ENCODE data around the gene RSRC1.

DNA sequence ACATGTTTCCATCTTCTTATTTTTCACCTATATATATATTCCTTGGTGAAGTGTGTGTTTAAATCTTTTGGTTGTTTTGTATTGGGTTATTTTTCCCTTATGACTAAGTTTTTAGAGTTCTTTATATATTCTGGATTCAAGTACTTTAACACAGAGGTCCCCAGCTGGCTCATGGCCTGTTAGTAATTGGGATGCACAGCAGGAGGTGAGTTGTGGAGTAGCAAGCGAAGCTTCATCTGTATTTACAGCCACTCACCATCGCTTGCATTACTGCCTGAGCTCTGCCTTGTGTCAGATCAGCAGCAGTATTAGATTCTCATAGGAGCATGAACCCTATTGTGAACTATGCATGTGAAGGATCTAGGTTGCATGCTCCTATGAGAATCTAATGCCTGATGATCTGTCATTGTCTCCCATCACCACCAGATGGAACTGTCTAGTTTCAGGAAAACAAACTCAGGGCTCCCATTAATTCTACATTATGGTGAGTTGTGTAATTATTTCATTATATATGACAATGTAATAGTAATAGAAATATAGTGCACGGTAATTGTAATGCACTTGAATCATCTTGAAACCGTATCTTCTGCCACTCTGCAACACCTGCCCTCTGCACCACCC is 151.6 kb downstream of the RSRC1 start:
- TF ChIP-seq, protein P1, sequence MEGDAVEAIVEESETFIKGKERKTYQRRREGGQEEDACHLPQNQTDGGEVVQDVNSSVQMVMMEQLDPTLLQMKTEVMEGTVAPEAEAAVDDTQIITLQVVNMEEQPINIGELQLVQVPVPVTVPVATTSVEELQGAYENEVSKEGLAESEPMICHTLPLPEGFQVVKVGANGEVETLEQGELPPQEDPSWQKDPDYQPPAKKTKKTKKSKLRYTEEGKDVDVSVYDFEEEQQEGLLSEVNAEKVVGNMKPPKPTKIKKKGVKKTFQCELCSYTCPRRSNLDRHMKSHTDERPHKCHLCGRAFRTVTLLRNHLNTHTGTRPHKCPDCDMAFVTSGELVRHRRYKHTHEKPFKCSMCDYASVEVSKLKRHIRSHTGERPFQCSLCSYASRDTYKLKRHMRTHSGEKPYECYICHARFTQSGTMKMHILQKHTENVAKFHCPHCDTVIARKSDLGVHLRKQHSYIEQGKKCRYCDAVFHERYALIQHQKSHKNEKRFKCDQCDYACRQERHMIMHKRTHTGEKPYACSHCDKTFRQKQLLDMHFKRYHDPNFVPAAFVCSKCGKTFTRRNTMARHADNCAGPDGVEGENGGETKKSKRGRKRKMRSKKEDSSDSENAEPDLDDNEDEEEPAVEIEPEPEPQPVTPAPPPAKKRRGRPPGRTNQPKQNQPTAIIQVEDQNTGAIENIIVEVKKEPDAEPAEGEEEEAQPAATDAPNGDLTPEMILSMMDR (conservative IDR thresholded peaks at IDR 0.05; ENCODE audit: low read length) = no peak; the same call in 1 of the 2 replicates
- TF ChIP-seq EZH2phosphoT487 (IDR thresholded peaks at IDR 0.05; ENCODE audit: borderline replicate concordance, low read depth, low read length) = no peak
